ENCODE measurements around the gene PNRC2.

DNA sequence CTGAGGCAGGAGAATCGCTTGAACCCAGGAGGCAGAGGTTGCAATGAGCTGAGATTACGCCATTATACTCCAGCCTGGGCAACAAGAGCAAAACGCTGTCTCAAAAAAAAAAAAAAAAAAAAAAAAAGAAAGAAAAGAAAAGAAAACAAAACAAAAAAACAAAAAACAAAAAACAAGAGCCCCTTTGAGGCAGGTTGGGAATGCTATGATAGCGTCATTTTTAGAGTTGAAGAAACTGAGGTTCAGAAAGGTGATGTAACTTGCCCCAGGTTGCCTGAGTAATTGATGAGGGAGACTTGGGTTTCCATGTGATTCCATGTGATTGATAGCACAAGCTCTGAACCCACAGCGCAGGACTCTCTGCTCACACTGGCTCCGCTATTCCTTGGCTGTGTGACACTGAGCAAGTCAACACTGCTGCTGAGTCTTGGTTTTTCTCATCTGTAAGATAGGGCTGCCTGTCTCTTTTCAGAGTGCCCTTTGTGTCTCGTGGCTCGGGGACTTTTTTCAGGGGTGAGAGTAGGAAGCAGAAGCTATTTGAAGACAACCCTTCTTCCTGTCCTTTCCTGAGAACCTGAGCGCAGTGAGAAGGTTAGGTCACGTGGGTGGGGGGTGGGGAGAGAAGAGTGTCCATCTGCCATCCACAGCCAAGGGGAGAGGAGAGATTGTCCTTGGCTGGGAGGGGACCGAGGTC is 48.9 kb upstream of the PNRC2 start:
- TF ChIP-seq CTCF (IDR thresholded peaks at IDR 0.05) (no peak), POLR2A (IDR thresholded peaks at IDR 0.05) (no peak), POLR2AphosphoS5 (IDR thresholded peaks at IDR 0.05) (no peak)

Data from breast epithelium (tissue), 3 donors.